ENCODE measurements around the gene PTPRO.

The PTPRO gene

GRCh38 chr12:15458008-15458407, 135.7 kb downstream of the PTPRO start:
- DNase-seq = no peak

- no peak for DNase-seq
Observed at GRCh38 chr12:15468911-15469310, 146.6 kb downstream of the PTPRO start.

- no peak for DNase-seq
Observed at GRCh38 chr12:15469356-15469755, 147.0 kb downstream of the PTPRO start.

- DNase-seq = no peak
Observed at GRCh38 chr12:15472036-15472435, 149.7 kb downstream of the PTPRO start.

GRCh38 chr12:15474766-15475165, 152.5 kb downstream of the PTPRO start:
- DNase-seq = no peak

GRCh38 chr12:15477761-15478160, 155.5 kb downstream of the PTPRO start:
- DNase-seq = no peak

GRCh38 chr12:15481846-15482245, 159.5 kb downstream of the PTPRO start:
- no peak for DNase-seq

GRCh38 chr12:15485466-15485865, 163.2 kb downstream of the PTPRO start:
- DNase-seq = no peak

GRCh38 chr12:15486859-15487258, 164.6 kb downstream of the PTPRO start:
- DNase-seq = no peak

GRCh38 chr12:15488481-15488880, 166.2 kb downstream of the PTPRO start:
- DNase-seq = no peak

- no peak for DNase-seq
Observed at GRCh38 chr12:15494329-15495046, 172.2 kb downstream of the PTPRO start.

GRCh38 chr12:15495746-15496145, 173.4 kb downstream of the PTPRO start:
- DNase-seq = no peak

- no peak for DNase-seq
Observed at GRCh38 chr12:15496738-15497137, 174.4 kb downstream of the PTPRO start.

GRCh38 chr12:15497671-15498292, 175.5 kb downstream of the PTPRO start:
- DNase-seq = no peak

GRCh38 chr12:15502211-15502610, 179.9 kb downstream of the PTPRO start:
- no peak for DNase-seq

GRCh38 chr12:15505616-15506015, 183.3 kb downstream of the PTPRO start:
- DNase-seq = no peak

- DNase-seq = no peak
Observed at GRCh38 chr12:15515010-15515409, 192.7 kb downstream of the PTPRO start.

- no peak for DNase-seq
Observed at GRCh38 chr12:15520083-15520482, 197.8 kb downstream of the PTPRO start.

- DNase-seq = peak; percentile 22
Observed at GRCh38 chr12:15520844-15521243, 198.5 kb downstream of the PTPRO start.

- DNase-seq = peak; percentile 80
Observed at GRCh38 chr12:15522574-15523187, 200.4 kb downstream of the PTPRO start.

- DNase-seq = no peak
Observed at GRCh38 chr12:15525441-15525840, 203.1 kb downstream of the PTPRO start.

GRCh38 chr12:15526033-15526432, 203.7 kb downstream of the PTPRO start:
- no peak for DNase-seq

GRCh38 chr12:15527201-15528080, 205.1 kb downstream of the PTPRO start:
- no peak for DNase-seq

Measured in hematopoietic multipotent progenitor cell treated with erythropoietin and hydrocortisone succinate and interleukin-3 and kit ligand, for 6 days (in vitro differentiated cells).